Ascending aorta (tissue), 2 donors: Measurements from ENCODE around the gene RBBP8NL. TPM values are rescaled to one million over a fixed set of nuclear protein-coding genes. Genes with fewer than 3 reads are reported as not detected.

Experiments used
- DNase-seq, 2 donors: peaks; one replicate each; pipeline ENCODE4 v3.0.0-alpha.2; 2019; ENCODE audit warnings: low spot score in 2 of 2
- H3K27ac ChIP-seq, 2 donors: fragments of 200-600 bp; sonication (generic); one replicate each; pipeline ENCODE4 v1.5.1; 2016 to 2017; ENCODE audit warnings: mild to moderate bottlenecking in 1 of 2
- H3K27me3 ChIP-seq: fragments of 200-600 bp; sonication (generic); one replicate; pipeline ENCODE4 v1.5.1; 2017
- H3K36me3 ChIP-seq, 2 donors: fragments of 200-600 bp; sonication (generic); one replicate each; pipeline ENCODE4 v1.5.1; 2016
- H3K4me1 ChIP-seq, 2 donors: fragments of 200-600 bp; sonication (generic); one replicate each; pipeline ENCODE4 v1.5.1; 2016 to 2017; ENCODE audit warnings: mild to moderate bottlenecking in 1 of 2
- H3K4me3 ChIP-seq, 2 donors: fragments of 200-600 bp; sonication (generic); one replicate each; pipeline ENCODE4 v1.5.1; 2016 to 2017; ENCODE audit warnings: mild to moderate bottlenecking in 1 of 2
- H3K9me3 ChIP-seq, 2 donors: fragments of 200-600 bp; sonication (generic); one replicate each; pipeline ENCODE4 v1.5.1; 2016
- intact Hi-C: fragments of 100-400 bp; cut with DNase I; formaldehyde crosslinking; loops from one replicate; pipeline ENCODE4 v1.15.1; 2023
- total RNA-seq: library from RNA; depleted of rRNA; stranded (reverse); fragments of >200 nt; gene quantifications from one replicate; pipeline ENCODE4 v1.1.0, GENCODE V29; 2016
- TF ChIP-seq, protein P1 (sequence below), 3 experiments: fragments of 200-600 bp in 2 of 3; fragments of 450-650 bp in 1 of 3; sonication (generic) in 2 of 3; IDR thresholded peaks; one replicate each; pipeline ENCODE4 v1.5.1; 2016 to 2019; ENCODE audit warnings: antibody characterized with exemption in 3 of 3, mild to moderate bottlenecking in 1 of 3, moderate library complexity in 1 of 3

RBBP8NL gene
- total RNA-seq, 1 donor from 2014 or later: not detected

DNA sequence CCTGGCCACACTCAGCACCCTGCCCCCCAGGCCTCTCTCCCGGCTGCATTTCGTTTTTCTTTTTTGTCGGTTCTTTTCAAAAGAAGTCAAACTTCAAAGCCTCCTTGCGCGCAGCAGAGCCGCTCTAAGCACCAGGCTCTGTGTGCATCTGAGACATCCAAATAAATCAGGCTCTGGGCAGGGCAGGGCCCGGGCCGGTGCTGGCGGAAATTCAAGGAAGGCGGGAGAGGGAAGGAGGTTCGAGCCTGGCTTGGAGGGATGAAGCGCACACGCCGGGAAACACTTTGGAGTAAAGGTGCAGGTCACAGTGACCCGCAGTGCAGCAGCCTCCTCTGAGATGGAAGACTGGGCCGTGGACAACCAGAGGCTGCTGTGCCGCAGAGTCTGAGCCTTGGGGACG is 42.7 kb upstream of the RBBP8NL start:
- Histone ChIP-seq H3K4me3 (no peak overlapping the region), H3K27ac (no peak overlapping the region), H3K27me3 (no peaks in the 10 kb centered on the region), H3K9me3 (no peaks in the 10 kb centered on the region), H3K4me1 (no peaks in the 10 kb centered on the region), H3K36me3 (no peaks in the 10 kb centered on the region)
- DNase-seq: no peak
- TF ChIP-seq, protein P1, sequence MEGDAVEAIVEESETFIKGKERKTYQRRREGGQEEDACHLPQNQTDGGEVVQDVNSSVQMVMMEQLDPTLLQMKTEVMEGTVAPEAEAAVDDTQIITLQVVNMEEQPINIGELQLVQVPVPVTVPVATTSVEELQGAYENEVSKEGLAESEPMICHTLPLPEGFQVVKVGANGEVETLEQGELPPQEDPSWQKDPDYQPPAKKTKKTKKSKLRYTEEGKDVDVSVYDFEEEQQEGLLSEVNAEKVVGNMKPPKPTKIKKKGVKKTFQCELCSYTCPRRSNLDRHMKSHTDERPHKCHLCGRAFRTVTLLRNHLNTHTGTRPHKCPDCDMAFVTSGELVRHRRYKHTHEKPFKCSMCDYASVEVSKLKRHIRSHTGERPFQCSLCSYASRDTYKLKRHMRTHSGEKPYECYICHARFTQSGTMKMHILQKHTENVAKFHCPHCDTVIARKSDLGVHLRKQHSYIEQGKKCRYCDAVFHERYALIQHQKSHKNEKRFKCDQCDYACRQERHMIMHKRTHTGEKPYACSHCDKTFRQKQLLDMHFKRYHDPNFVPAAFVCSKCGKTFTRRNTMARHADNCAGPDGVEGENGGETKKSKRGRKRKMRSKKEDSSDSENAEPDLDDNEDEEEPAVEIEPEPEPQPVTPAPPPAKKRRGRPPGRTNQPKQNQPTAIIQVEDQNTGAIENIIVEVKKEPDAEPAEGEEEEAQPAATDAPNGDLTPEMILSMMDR (IDR thresholded peaks at IDR 0.05): no peak
- intact Hi-C loops: no loop called here

DNA sequence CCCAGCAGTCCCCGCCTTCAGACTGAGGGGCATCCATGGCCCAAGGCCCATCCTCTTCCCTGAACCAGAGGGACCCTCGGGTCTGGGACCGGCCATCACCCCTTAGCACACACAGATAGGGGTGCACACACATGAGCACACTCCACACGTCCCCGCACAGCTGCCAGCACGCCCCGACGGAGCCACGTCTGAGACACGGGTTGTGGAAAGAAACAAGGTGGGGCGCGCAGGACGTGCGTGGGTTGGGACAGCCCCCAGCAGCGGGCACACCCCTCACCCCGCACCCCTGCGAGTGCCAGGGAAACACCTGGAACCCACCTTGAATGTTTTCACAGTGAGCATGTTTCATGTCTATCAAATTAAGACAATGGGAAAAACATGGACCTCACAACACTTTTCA is 42.0 kb upstream of the RBBP8NL start:
- H3K27me3 ChIP-seq: no peaks in the 10 kb centered on the region
- H3K4me3 ChIP-seq: no peak overlapping the region
- TF ChIP-seq, protein P1 (IDR thresholded peaks at IDR 0.05): no peak
- intact Hi-C loops: no loop called here
- H3K27ac ChIP-seq: no peak overlapping the region
- H3K36me3 ChIP-seq: no peaks in the 10 kb centered on the region
- no peak for DNase-seq
- no peaks in the 10 kb centered on the region for H3K9me3 ChIP-seq
- no peaks in the 10 kb centered on the region for H3K4me1 ChIP-seq

DNA sequence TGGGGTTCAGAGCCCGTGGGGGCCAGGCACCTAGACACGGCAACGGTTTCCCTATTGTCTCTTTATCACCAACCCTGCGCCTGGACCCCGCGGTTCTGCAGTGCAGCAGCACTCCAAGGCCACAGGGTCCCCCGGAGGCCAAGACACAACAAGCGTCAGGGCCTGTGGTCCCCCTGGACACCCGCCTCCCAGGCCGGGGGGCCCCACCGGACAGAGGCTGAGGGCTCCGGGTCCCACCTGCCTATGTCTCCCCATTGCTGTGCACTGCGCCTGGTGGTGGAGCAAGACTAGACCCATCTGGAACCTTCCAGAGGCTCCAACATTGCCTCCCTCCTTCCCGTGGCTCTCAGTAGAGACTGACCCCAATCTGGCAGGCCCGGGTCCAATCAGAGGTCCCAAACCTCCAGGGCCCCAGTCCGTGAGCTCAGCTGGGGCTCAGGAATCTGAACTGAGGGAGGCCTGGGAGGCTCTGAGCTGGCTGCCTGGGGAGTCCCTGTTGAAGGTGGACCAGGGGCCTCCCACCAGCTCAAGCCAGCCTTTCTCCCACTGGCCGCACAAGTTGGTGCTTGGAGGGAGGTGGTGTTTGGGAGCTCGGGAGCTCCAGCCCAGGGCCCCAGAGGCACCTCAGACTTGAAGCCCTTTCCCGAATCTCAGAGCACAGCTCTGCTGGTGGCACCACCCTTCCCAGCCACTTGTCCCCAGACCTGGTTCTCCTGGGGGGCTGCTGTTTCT is 39.6 kb upstream of the RBBP8NL start:
- TF ChIP-seq, protein P1 (IDR thresholded peaks at IDR 0.05): no peak
- Histone ChIP-seq H3K27ac (no peak overlapping the region), H3K4me3 (no peak overlapping the region), H3K9me3 (no peaks in the 10 kb centered on the region), H3K36me3 (no peaks in the 10 kb centered on the region), H3K4me1 (no peaks in the 10 kb centered on the region), H3K27me3 (no peaks in the 10 kb centered on the region)
- DNase-seq: no peak
- intact Hi-C loops: no loop called here

DNA sequence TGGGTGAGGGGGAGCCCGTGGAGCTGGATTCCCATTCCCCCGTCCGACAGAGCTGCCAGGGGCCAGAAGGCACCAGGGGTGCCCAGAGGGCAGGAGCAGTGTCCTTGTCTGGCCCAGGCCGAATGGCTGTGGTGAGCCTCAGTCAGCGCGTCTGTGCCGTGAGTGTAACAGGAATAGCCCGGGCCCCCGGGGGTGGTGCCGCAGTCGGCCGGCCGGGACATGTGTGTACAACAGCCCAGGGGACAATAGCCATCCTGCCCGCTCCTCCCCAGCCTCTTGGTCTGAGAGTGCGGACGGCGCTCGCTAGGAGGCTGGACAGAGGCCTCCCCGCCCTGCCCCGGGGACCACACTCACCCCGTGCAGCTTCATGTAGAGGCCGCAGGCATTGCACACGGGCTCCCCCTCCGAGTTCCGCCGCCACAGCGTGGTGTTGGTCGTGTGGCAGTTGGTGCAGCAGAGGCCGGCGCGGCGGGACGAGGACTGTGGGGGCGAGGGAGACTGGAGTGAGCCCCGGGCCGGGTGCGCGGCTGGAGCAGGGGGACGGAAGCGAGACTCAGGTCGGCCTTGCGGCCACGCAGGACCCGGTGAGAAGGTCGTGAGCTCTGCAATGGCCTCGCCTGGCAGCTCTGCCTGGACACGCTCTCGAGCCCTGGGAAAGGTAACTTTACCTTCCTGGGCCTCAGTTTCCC is 38.9 kb upstream of the RBBP8NL start:
- H3K4me1 ChIP-seq: no peaks in the 10 kb centered on the region
- no peak for DNase-seq
- intact Hi-C loops: no loop called here
- H3K9me3 ChIP-seq: no peaks in the 10 kb centered on the region
- no peaks in the 10 kb centered on the region for H3K27me3 ChIP-seq
- H3K36me3 ChIP-seq: no peaks in the 10 kb centered on the region
- H3K27ac ChIP-seq: no peak overlapping the region
- H3K4me3 ChIP-seq: no peak overlapping the region
- TF ChIP-seq, protein P1 (IDR thresholded peaks at IDR 0.05): no peak

DNA sequence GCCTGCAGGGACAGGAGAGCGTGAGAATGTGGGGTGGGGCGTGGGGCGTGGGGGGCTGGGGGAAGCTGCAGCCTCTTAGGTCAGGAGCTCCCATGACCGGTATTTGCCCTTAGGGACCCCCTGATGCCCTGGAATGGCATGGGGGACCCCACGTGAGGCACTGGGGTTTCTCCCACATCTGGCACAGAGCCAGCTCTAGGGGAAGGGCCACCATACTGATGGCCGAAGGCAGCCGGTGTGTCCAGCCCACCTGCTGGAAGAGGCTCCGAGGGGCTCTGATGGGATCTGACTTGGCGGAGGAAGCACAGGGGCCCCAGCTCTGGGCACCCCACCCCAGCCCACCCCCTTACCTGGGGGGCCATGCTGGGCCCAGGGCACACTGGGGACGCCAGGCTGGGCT is 37.7 kb upstream of the RBBP8NL start:
- no peak for DNase-seq
- no peak overlapping the region for H3K4me3 ChIP-seq
- H3K27me3 ChIP-seq: no peaks in the 10 kb centered on the region
- TF ChIP-seq, protein P1 (IDR thresholded peaks at IDR 0.05): no peak
- no peaks in the 10 kb centered on the region for H3K9me3 ChIP-seq
- H3K4me1 ChIP-seq: no peaks in the 10 kb centered on the region
- intact Hi-C loops: no loop called here
- no peak overlapping the region for H3K27ac ChIP-seq
- no peaks in the 10 kb centered on the region for H3K36me3 ChIP-seq
